AG08395 (cell line): ENCODE results near the gene SMARCA2.

Experiments used
- DNase-seq: peaks from one replicate; pipeline ENCODE4 v3.0.0; 2012; ENCODE audit warnings: mixed read lengths, low spot score

Gene SMARCA2

DNA sequence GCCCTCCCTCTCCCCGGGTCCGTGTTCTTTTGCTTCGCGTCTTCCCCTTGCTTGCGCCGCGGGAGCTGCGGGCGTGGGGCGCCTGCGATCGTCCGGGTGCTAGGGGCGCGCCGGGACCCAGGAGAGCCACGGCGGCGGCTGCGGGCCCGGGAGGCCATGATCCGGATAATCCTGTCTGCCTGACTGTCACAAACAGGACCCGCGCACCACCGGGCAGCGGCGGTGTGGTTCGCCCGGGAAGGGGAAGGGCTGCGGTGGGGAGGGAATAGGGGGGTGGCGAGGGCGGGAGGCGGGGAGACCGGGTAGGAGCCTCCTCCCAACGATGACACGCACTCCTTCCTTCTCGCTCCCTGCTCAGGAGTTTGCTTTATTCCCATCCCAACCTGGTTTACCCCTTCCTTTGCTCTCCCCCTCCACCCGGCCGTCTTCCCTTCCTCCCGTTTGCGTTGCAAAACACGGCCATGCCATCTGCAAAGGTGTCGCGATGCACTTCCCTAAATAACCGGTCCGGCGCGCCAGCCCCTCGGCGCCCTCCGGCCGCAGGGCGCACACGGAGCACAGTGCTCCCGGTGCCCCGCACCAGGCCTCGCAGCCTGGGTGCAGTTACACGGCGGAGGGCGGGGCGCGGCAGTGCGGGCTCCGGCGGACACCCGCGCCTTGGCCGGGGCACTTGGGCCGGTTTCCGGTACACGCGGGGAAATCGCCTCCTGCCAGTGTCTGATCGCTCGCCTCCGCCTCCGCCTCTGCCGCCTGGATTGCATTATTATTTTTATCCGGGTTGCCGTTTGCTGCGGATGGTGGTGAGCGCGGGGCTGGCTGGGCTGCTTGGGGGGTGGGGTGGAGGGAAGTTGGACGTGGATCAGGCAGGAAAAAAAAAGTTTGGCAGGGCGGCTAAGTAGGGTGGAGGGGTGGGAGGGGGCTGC lies 1.5 kb downstream of the SMARCA2 start:
- DNase-seq = peak; percentile 90

DNA sequence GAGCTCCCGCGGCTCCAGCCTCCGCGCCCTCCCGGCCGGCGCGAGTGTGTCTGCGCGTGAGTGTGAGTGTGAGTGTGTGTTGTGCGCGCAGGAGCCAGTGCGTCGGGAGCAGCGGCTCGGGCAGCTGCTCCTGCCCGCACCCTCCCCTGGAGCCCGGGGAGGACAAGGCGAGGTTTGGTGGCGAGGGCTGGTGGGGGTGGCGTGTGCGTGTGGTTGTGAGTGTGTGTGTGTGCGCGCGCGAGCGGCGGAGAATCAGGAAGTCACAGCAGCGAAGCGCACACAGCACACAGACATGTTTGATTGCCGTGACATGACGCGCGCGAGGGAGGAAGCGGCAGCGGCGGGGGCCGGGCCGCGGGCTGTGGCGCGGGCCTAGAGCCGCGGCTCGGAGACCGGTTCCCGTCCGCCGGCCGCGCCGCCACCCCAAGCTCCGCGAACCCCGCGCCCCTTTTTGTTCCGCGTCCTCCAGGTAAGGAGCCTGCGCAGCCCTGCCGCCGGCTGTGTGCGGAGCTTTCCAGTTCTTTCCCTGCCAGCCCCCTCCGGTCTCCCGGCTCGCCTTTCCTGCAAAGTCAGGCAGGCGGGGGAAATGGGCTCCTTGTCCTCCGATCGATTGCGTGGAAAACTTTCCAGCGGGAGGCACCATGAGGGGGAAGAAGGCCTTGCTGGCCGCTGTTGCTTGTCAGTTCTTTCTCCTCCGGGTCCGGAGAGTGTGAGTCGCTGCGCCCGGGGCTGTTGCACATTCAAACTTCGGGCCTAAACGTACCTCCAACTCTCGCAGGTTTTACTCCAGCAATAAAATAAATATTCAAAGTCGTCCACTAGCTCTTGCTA lies 2.4 kb downstream of the SMARCA2 start:
- peak; percentile 66 for DNase-seq

DNA sequence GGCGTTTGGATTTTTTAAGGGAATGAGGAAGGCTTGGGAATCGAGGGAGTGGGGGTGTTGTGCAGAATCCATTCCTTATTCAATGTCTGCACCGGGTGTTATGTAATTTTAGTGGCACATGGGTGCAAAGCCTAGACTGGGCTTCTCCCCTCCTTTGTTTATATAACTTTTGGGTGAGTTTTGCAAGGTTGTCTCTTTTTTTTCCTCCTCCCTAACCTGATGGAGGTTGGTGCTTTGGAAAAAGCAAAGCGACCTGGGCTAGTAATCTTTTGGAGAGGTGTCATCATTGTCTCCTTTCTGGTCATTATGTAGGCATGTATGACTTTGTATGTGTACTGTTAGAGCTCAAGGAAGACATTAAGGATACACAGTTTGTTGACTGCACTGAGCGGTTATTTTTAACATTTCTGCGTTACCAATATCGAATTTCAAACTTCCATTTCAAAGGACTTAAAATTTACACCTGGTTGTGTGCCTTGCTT lies 3.1 kb downstream of the SMARCA2 start:
- DNase-seq = no peak

DNA sequence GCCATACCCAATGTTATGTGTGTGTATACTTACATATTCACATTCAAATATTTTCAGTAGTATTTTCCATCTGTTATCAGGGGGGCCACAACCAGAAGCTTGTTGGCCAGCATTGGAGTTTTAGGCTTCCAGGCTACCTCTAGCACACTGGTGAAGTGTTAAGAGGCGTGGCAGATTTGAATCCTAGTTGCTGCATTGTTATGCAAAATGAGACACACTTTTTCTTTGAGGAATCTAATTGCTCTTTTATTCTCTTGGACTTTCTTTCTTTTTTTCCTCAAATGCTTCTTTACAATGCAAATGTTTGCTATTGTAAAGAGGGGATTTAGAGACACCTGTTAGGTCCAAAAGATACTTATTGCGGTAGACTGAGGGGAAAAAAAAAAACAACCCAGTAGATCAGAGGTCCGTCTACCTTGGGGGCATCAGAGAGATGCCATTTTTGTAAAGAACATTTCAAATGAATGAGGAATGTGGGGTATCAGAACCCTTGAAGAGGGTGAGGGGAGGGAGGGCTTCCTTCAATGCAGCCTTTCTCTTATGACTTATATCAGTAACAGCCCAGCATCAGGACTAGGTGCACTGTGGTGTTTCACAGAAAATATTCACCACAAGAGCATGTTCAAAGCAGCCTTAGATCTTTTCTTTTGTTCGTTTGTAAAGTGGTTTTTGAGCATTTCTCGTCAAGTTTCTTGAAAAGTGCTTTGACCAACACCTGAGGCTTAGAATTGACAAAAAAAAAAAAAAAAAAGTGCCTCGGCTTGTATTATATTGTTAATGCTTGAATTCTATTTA lies 3.8 kb downstream of the SMARCA2 start:
- DNase-seq = no peak

DNA sequence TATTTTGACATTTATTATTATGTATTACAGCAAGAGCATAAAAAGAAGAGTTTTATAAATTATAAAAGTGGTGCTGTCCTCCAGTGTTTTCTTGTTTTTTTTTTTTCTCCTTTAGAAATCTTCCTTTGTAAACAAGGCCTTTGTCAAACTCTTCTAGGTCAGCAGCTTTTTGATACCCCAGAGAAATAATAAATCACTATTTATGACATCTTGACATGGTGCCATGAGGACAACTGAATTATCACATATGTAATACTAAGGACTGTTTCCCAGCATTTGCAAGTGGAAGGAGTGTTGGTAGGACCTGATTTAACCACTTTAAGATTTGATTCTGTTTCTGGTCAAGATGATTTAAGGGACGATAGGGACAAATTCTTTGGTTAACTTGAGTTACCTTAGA lies 4.6 kb downstream of the SMARCA2 start:
- no peak for DNase-seq

DNA sequence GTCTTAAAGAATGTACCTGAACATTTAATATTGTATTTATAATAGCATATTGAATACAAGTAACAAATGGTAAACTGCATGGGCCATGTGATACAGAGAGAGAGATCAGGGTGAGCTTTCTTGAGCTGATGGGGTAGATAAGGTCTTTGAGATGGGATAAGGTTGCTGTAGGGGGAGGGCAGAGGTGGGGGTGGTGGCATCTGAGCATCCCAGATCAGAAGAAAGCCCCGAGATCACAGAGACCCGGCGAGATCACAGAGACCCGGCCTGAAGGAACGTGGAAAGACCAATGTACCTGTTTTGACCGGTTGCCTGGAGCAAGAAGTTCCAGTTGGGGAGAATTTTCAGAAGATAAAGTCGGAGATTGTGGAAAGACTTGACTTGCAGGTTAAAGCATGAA lies 6.6 kb downstream of the SMARCA2 start:
- no peak for DNase-seq

DNA sequence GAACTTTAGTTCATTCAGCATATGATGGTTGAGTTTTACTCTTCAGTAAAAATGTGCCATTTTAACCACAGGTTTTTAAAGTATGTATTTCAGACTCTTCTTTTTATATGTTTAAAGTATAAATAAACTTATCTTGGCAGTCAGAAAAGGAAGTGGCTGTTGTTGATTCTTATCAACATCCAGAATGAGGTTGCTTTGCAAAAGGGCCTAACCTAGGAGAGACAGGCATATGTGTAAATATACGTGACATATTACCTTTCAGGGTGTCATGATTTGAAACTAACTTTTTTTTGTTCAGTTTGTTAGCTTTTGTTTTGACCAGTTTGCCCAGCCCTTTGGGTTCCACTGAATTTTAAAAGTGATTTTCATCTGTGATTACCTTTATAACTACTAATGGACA lies 7.4 kb downstream of the SMARCA2 start:
- no peak for DNase-seq

DNA sequence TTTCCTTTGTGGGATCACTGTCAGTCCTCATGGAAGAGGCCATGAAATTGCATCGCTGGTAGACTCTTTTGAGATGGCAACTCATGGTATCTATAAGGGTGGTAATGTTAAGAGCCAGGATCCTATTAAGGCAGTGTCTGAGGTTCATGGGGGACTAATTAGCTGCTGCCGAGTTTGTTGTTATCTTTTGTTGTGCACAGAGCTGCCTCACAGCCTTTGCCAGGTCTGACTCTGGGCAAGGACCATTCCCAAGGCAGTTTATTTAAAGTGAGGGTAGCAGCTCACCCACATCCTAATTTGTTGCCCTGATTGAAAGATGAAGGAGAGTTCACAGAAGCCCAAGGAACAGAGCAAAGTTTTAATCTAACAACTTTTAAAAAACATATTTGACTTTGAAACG lies 7.9 kb downstream of the SMARCA2 start:
- DNase-seq = no peak

DNA sequence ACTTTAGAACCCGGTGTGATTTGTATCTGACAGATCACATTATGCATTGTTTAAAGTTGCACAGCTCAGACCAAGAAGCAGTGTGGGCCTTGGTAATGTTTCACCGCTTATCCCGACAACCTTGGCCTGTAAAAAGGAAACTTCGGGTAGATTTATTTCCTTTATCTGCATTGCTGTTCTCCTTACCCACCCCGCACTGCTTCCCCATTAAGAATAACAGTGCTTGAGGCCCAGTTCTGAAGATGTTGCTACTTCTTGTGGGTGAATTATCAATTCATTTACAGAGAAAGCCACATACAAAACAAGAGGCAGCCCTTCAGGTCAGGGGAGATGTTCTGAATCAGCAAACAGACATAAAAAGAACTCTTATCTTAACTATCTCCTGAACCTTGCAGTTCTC lies 8.4 kb downstream of the SMARCA2 start:
- no peak for DNase-seq

DNA sequence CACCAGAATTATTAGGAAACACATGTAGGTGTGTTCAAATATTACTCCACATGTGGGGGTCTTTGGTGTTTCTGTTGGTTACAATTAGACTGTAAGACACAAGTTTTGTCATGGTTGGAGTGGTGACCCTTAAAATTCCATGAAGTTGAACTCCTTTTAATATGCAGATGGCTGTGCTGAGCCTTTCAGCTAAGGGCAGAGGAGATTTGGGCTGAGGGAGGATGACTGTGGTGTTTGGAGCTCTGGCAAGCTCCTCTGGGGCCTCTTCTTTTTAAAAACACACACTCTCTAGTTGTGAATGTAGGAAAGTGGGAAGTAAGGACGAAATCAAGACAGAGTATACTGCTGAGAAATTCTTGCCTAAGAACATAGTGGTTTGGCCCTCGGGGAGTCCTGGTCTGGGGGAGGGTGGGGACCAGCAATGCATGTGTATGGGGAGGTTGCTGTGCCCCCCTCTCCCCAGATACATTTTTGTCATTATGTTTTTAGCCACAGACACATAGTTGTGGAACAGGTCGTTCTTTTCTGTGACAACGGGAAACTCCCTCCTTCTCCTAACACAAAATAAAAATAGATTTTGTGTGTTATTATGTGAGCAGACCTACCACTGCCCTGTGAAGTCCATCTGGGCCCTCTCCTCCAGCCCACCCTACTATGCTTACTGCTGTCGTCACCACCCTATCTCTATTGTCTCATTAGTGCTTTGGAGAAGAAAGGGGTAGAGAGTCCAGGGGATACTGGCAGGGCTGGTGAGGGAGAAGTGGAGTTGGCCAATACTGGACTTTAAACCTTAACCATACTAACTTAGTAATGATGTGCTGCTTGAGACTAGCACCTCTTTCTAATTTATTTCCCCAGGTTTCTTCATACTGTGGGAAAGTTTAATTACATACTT lies 10.0 kb downstream of the SMARCA2 start:
- DNase-seq = peak; percentile 33

DNA sequence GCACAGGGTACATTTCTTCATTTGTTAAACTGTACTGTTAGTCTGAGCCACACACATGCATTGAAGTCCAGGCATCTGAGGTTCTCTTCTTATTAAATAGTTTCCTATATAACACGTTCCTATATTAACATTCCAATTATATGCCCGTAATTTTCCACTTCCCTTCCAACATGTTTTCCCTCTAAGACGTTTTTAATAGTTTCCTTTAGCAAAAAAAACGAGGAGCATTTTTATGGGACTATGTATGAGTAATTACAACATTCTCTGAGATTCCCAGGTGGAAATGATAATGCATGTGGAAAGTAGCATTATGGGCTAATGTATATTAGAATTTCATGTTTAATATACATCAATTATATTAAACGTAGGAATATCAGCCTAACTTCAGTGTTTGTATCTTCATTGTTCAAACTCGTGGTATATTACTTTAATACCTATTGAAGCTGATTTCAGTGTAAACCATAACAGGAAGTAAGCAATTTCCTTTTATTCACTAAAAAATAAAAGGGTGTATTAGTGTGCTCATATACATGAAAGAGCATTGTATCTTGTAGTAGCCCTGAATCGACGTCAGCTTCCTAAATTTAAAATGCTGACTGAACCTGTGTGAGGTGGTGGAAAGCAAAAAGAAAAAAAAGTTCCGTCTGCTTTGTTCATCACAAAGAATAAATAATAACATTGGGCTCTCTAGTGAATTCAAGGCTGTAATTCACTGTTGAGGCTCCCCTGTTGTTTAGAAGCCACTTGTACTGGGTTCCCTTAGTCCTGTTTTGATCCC lies 11.3 kb downstream of the SMARCA2 start:
- DNase-seq = no peak

DNA sequence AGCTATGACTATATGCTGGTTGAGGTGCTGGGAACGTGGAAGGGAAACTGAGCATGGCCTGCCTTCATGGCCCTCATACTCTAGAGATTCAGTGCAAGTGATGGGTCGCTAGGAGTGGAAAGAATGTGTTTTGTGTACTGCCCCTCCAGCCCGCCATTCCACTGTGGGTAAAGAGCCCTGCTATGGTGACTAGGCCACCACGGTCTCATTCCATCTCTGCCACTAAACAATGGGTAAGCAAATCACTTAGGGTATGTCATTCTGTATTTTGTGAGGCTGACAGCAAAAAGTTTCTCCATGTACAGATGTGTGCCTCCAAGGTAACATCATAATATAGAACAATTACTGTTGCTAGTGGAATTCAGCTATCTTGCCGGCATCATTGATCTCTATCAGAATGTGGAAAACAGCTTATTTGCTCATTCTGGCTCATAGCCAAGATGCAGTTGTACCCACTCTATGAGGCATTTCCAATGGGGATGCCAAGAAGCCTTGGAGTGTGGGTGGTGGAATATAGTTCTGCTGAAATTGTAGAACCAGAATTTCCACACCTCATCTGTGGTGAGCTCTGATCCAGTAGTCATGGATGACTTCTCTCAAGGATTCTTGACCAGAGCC lies 12.5 kb downstream of the SMARCA2 start:
- DNase-seq = no peak

DNA sequence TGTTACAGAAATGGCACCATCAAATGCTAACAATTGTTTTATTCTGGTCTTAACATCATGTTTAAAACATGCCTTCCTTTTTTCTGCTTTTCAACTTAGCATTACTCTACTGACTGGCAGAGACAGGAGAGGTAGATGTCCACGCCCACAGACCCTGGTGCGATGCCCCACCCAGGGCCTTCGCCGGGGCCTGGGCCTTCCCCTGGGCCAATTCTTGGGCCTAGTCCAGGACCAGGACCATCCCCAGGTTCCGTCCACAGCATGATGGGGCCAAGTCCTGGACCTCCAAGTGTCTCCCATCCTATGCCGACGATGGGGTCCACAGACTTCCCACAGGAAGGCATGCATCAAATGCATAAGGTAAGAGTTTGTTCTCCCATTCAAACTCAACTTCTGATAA lies 13.7 kb downstream of the SMARCA2 start:
- DNase-seq = no peak

DNA sequence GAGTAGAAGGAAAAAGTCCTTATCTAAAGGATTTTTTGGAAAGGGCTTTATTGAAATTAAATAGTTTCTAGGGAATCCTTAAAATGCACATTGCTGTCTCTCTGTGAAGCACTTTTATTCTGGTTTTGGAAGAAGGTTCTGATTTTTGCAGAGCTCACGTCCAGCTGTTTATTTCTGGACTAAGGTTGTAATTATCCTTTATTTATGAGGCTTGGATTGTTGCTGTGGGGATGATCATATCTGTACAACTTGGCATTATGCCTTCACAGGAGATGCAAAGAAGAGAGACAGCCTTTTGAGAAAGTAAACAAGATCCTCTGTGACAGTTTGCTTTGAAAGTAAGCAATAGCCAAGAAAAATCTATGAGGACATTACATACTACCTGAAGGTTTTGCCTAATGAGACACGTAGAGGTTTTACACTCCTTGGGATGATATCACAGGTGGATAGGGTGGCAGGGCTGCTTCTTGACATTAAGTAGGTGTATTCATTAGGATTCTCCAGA lies 14.6 kb downstream of the SMARCA2 start:
- DNase-seq = no peak

DNA sequence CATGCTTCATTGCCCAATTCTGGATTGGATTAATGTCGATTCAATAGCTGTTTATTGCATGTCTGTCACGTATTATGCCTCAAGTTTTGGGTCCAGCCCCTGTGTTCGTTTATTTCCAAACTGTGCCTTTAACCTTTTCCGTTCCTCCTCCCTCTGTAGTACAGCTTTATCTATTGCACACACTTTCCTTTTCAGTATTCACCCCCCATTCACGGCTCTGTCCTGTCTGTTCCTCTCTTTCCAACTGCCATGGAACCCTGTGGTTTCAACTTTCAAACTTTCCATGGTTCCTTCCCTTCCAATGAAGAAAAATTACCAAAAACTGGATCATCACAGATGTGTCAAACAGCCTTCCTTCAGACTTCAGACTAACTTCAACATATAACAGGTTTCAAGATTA lies 17.1 kb downstream of the SMARCA2 start:
- no peak for DNase-seq

DNA sequence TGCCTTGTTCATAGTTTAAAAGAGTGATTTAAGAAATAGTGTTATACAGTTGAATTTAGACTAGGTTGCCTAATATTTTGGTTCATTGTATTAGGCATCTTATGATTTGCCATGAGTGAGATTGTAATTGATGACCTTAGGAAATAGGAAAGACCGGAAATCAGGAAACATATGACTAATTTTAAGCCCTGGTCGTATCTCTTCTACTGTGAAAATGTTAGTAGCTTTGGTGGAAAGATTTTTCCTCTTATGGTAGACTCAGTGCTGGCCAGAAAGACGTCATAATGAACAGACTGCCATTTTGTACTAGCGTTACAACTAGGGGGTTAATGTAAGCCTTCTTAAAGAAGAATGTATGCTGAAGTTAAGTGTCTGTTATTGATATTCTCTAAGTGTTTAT lies 21.7 kb downstream of the SMARCA2 start:
- DNase-seq = no peak

DNA sequence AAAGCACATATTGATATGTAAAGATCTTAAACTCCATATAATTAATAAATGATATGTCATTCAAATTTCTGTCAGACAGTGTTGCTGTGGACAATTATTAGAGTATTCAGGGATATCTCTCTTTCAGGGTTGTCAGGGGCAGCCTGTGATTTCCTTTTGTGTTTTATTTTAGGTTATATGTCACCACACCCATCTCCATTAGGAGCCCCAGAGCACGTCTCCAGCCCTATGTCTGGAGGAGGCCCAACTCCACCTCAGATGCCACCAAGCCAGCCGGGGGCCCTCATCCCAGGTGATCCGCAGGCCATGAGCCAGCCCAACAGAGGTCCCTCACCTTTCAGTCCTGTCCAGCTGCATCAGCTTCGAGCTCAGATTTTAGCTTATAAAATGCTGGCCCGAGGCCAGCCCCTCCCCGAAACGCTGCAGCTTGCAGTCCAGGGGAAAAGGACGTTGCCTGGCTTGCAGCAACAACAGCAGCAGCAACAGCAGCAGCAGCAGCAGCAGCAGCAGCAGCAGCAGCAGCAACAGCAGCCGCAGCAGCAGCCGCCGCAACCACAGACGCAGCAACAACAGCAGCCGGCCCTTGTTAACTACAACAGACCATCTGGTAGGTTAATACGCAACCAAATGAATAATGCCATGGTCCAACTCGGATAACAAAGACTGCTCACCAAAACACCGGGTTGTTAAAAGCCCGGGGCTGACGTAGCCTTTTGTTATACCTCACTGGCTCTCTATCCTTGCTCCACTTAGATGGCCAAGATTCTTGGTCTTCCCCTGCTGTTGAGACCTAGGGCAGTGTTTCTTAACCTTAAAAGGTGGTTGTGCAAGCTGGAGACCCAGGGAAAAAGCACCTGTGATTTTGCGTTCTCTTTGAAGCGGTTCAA lies 24.4 kb downstream of the SMARCA2 start:
- DNase-seq = no peak

DNA sequence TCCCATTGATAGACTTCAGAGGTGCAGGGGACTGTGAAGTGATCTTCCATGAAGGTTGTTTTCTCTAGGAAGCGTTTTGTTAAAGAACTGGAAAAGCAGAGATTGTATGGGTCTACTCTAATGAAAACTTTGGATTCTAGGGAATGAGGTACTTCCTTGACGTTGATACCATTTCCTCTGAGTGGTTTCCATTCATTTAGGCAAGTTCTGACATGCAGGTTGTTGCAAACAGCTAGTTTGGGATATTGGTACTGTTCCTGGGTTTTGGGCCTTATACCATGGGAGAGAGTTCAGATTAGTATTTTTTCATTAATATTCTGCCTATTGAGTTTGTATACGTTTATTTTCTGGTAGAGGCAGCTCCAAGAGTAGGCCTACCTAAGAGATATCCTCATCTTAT lies 25.7 kb downstream of the SMARCA2 start:
- DNase-seq = no peak

DNA sequence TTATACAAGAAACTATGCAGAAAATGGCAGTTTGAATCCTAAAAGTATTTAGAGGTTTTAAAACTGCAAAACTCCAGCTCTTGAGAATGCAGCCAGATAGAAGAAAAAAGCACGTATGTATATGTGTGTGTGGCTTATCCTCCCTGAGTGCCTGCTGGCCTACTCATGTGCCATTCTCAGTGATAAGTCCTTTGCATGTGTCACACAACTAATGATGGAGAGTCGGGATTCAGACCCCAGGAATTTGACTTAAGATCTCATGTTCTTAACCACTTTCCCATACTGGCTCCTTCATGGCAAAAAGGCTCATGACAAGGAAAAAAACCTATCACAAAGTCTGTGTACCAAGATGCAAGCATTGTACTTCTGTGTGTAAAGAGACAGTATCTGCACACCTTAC lies 26.6 kb downstream of the SMARCA2 start:
- DNase-seq = no peak
